Karpas-422 (cell line): ENCODE data around the gene YRDC. TPM values are rescaled to one million over a fixed set of nuclear protein-coding genes. Genes with fewer than 3 reads are reported as not detected.

Source experiments
- DNase-seq: peaks from one replicate; pipeline ENCODE4 v3.0.0-alpha.2; 2015
- H2AFZ ChIP-seq: fragments of 200-600 bp; sonication (generic); 2 replicates; pipeline ENCODE4 v1.6.1; 2014; ENCODE audit warnings: antibody characterized with exemption, low read length, mixed read lengths
- H3K27ac ChIP-seq: fragments of 200-600 bp; sonication (generic); 2 replicates; pipeline ENCODE4 v1.5.1; 2014; ENCODE audit warnings: mild to moderate bottlenecking, low read length, moderate library complexity
- H3K27me3 ChIP-seq: fragments of 200-600 bp; sonication (generic); 2 replicates; pipeline ENCODE4 v1.6.1; 2014; ENCODE audit warnings: low read length, mixed read lengths
- H3K36me3 ChIP-seq: fragments of 200-600 bp; sonication (generic); 2 replicates; pipeline ENCODE4 v1.6.1; 2014; ENCODE audit warnings: low read length, mixed read lengths; ENCODE audit not compliant: insufficient read depth
- H3K4me1 ChIP-seq: fragments of 200-600 bp; sonication (generic); 2 replicates; pipeline ENCODE4 v1.6.1; 2014; ENCODE audit warnings: mild to moderate bottlenecking, low read length, mixed read lengths
- H3K4me2 ChIP-seq: fragments of 200-600 bp; sonication (generic); 2 replicates; pipeline ENCODE4 v1.6.1; 2014; ENCODE audit warnings: low read length, low read depth, mild to moderate bottlenecking; ENCODE audit not compliant: poor library complexity, severe bottlenecking
- H3K4me3 ChIP-seq: fragments of 200-600 bp; sonication (generic); 2 replicates; pipeline ENCODE4 v1.5.1; 2014; ENCODE audit warnings: mild to moderate bottlenecking, antibody characterized with exemption, low read length, mixed read lengths
- H3K79me2 ChIP-seq: fragments of 200-600 bp; sonication (generic); 2 replicates; pipeline ENCODE4 v1.6.1; 2014; ENCODE audit warnings: mild to moderate bottlenecking, low read length, mixed read lengths
- H3K9ac ChIP-seq: fragments of 200-600 bp; sonication (generic); 2 replicates; pipeline ENCODE4 v1.6.0; 2014; ENCODE audit warnings: low read length
- H3K9me2 ChIP-seq: fragments of 200-600 bp; sonication (generic), shearing (Covaris generic); replicated peaks from 2 replicates; pipeline ENCODE4 v1.6.0; 2014; ENCODE audit warnings: mild to moderate bottlenecking, low read length, moderate library complexity; ENCODE audit not compliant: insufficient read depth
- H3K9me3 ChIP-seq: fragments of 300-700, 200-600 bp; sonication (generic); 2 replicates; pipeline ENCODE4 v1.6.1; 2014; ENCODE audit warnings: low read length, mixed read lengths
- H4K20me1 ChIP-seq: fragments of 200-600 bp; sonication (generic); 2 replicates; pipeline ENCODE4 v1.6.1; 2014; ENCODE audit warnings: mild to moderate bottlenecking, antibody characterized with exemption, low read length, low read depth; ENCODE audit not compliant: insufficient read depth
- total RNA-seq: library from RNA; depleted of rRNA; stranded (reverse); fragments of >200 nt; shearing (Covaris generic); gene quantifications from 2 replicates; pipeline ENCODE4 v1.2.3, GENCODE V29; 2014; ENCODE audit warnings: low replicate concordance

The YRDC gene
- total RNA-seq, 1 experiment from 2014 or later, result 21.8 TPM

- peaks cover 54% of the 10 kb centered on the region for H3K36me3 ChIP-seq
- H3K4me3 ChIP-seq, result no peak overlapping the region
- H3K4me1 ChIP-seq, result no peaks in the 10 kb centered on the region
- no peaks in the 10 kb centered on the region for H4K20me1 ChIP-seq
- no peaks in the 10 kb centered on the region for H3K9me3 ChIP-seq
- H3K4me2 ChIP-seq, result no peak overlapping the region
- H3K79me2 ChIP-seq, result peaks cover 12% of the 10 kb centered on the region; the same call in 1 of the 2 replicates
- no peak overlapping the region for H3K9ac ChIP-seq
- no peak overlapping the region for H2AFZ ChIP-seq
- no peaks in the 10 kb centered on the region for H3K9me2 ChIP-seq
- H3K27me3 ChIP-seq, result no peaks in the 10 kb centered on the region
- DNase-seq, result no peak
- H3K27ac ChIP-seq, result no peak overlapping the region
Measured at GRCh38 chr1:37831809-37832208, 23.8 kb upstream of the YRDC start.

- Histone ChIP-seq H3K27me3 (no peaks in the 10 kb centered on the region), H3K9me2 (no peaks in the 10 kb centered on the region), H3K36me3 (peaks cover 51% of the 10 kb centered on the region), H4K20me1 (no peaks in the 10 kb centered on the region), H2AFZ (no peak overlapping the region), H3K9ac (no peak overlapping the region), H3K4me3 (no peak overlapping the region), H3K9me3 (no peaks in the 10 kb centered on the region), H3K79me2 (peaks cover 12% of the 10 kb centered on the region; the same call in 1 of the 2 replicates), H3K27ac (no peak overlapping the region), H3K4me2 (no peak overlapping the region), H3K4me1 (no peaks in the 10 kb centered on the region)
- DNase-seq, result no peak
Measured at GRCh38 chr1:37831109-37831508, 23.1 kb upstream of the YRDC start.

- no peak overlapping the region for H3K9ac ChIP-seq
- H3K4me1 ChIP-seq, result no peaks in the 10 kb centered on the region
- H3K27ac ChIP-seq, result no peak overlapping the region
- H3K79me2 ChIP-seq, result peaks cover 6% of the 10 kb centered on the region; the same call in 1 of the 2 replicates
- H4K20me1 ChIP-seq, result no peaks in the 10 kb centered on the region
- peaks cover 38% of the 10 kb centered on the region for H3K36me3 ChIP-seq
- no peak overlapping the region for H3K4me2 ChIP-seq
- H3K4me3 ChIP-seq, result no peak overlapping the region
- no peaks in the 10 kb centered on the region for H3K27me3 ChIP-seq
- no peaks in the 10 kb centered on the region for H3K9me2 ChIP-seq
- DNase-seq, result no peak
- H3K9me3 ChIP-seq, result no peaks in the 10 kb centered on the region
- H2AFZ ChIP-seq, result no peak overlapping the region
Measured at GRCh38 chr1:37828410-37829074, 20.5 kb upstream of the YRDC start.

- Histone ChIP-seq H4K20me1 (no peaks in the 10 kb centered on the region), H3K27me3 (no peaks in the 10 kb centered on the region), H3K4me2 (no peak overlapping the region), H3K36me3 (peaks cover 27% of the 10 kb centered on the region), H2AFZ (no peak overlapping the region), H3K9ac (no peak overlapping the region), H3K9me2 (no peaks in the 10 kb centered on the region), H3K79me2 (peaks cover 3% of the 10 kb centered on the region; the same call in 1 of the 2 replicates), H3K27ac (no peak overlapping the region), H3K4me3 (no peak overlapping the region), H3K4me1 (peaks cover 1% of the 10 kb centered on the region), H3K9me3 (no peaks in the 10 kb centered on the region)
- DNase-seq, result no peak
Measured at GRCh38 chr1:37825506-37825905, 17.5 kb upstream of the YRDC start.

GRCh38 chr1:37824001-37824400 is 16.0 kb upstream of the YRDC start:
- peaks cover 18% of the 10 kb centered on the region for H3K36me3 ChIP-seq
- no peaks in the 10 kb centered on the region for H3K9me3 ChIP-seq
- no peaks in the 10 kb centered on the region for H4K20me1 ChIP-seq
- H2AFZ ChIP-seq, result no peak overlapping the region
- no peak overlapping the region for H3K4me2 ChIP-seq
- no peak for DNase-seq
- H3K27ac ChIP-seq, result no peak overlapping the region
- H3K9ac ChIP-seq, result no peak overlapping the region
- no peaks in the 10 kb centered on the region for H3K9me2 ChIP-seq
- H3K4me1 ChIP-seq, result peaks cover 12% of the 10 kb centered on the region
- H3K79me2 ChIP-seq, result peaks cover 6% of the 10 kb centered on the region; the same call in 1 of the 2 replicates
- H3K27me3 ChIP-seq, result no peaks in the 10 kb centered on the region
- no peak overlapping the region for H3K4me3 ChIP-seq

GRCh38 chr1:37822906-37823815 is 15.2 kb upstream of the YRDC start:
- H3K4me2 ChIP-seq, result no peak overlapping the region
- H4K20me1 ChIP-seq, result no peaks in the 10 kb centered on the region
- no peaks in the 10 kb centered on the region for H3K9me3 ChIP-seq
- no peak overlapping the region for H3K4me3 ChIP-seq
- H3K4me1 ChIP-seq, result peaks cover 12% of the 10 kb centered on the region
- no peak overlapping the region for H2AFZ ChIP-seq
- peaks cover 13% of the 10 kb centered on the region for H3K36me3 ChIP-seq
- no peak for DNase-seq
- H3K27me3 ChIP-seq, result no peaks in the 10 kb centered on the region
- no peak overlapping the region for H3K9ac ChIP-seq
- no peak overlapping the region for H3K27ac ChIP-seq
- no peaks in the 10 kb centered on the region for H3K9me2 ChIP-seq
- peaks cover 5% of the 10 kb centered on the region; the same call in 1 of the 2 replicates for H3K79me2 ChIP-seq

- Histone ChIP-seq H3K9me2 (no peaks in the 10 kb centered on the region), H3K79me2 (peaks cover 5% of the 10 kb centered on the region), H3K9ac (no peak overlapping the region), H2AFZ (no peak overlapping the region), H3K27me3 (no peaks in the 10 kb centered on the region), H3K9me3 (no peaks in the 10 kb centered on the region), H3K4me3 (no peak overlapping the region), H3K27ac (no peak overlapping the region), H3K4me1 (peaks cover 12% of the 10 kb centered on the region), H3K36me3 (peaks cover 16% of the 10 kb centered on the region), H4K20me1 (no peaks in the 10 kb centered on the region), H3K4me2 (no peak overlapping the region)
- DNase-seq, result no peak
Measured at GRCh38 chr1:37821481-37821880, 13.5 kb upstream of the YRDC start.

GRCh38 chr1:37817481-37817880 is 9.5 kb upstream of the YRDC start:
- Histone ChIP-seq H3K9me2 (no peaks in the 10 kb centered on the region), H3K27ac (no peak overlapping the region), H3K4me2 (no peak overlapping the region), H3K9me3 (no peaks in the 10 kb centered on the region), H3K9ac (no peak overlapping the region), H3K27me3 (no peaks in the 10 kb centered on the region), H3K4me3 (no peak overlapping the region), H3K4me1 (peaks cover 12% of the 10 kb centered on the region), H3K79me2 (peaks cover 14% of the 10 kb centered on the region), H2AFZ (no peak overlapping the region), H3K36me3 (peaks cover 16% of the 10 kb centered on the region), H4K20me1 (no peaks in the 10 kb centered on the region)
- DNase-seq, result no peak
